H1 (cell line): Measurements from ENCODE around the gene SERGEF. TPM values are rescaled to one million over a fixed set of nuclear protein-coding genes. Genes with fewer than 3 reads are reported as not detected.

ENCODE experiments used
- ATF2 ChIP-seq: IDR thresholded peaks from 2 replicates; pipeline ENCODE4 v1.6.1; 2012; ENCODE audit warnings: low read length, inconsistent platforms
- BACH1 ChIP-seq: IDR thresholded peaks from 2 replicates; pipeline ENCODE4 v1.6.1; 2012; ENCODE audit warnings: low read length, improper control_type of control experiment
- EZH2 ChIP-seq: fragments of 200-600 bp; sonication (generic); IDR thresholded peaks from 2 replicates; pipeline ENCODE4 v1.7.1; 2012; ENCODE audit warnings: low read depth, mild to moderate bottlenecking, moderate library complexity, low read length, inconsistent platforms; ENCODE audit not compliant: severe bottlenecking
- GTF2F1 ChIP-seq: IDR thresholded peaks from 2 replicates; pipeline ENCODE4 v1.6.1; 2012; ENCODE audit warnings: low read depth, low read length, improper control_type of control experiment, borderline replicate concordance
- KDM4A ChIP-seq: IDR thresholded peaks from one replicate; pipeline ENCODE4 v1.7.1; 2012; ENCODE audit warnings: low read depth, mild to moderate bottlenecking, moderate library complexity, low read length, inconsistent platforms; ENCODE audit not compliant: severe bottlenecking
- POU5F1 ChIP-seq: IDR thresholded peaks from 2 replicates; pipeline ENCODE4 v1.6.1; 2011; ENCODE audit warnings: low read depth, mild to moderate bottlenecking, low read length, moderate library complexity
- RXRA ChIP-seq: IDR thresholded peaks from 2 replicates; pipeline ENCODE4 v1.6.1; 2011; ENCODE audit warnings: low read depth, mild to moderate bottlenecking, low read length, moderate library complexity; ENCODE audit not compliant: insufficient read depth
- polyA plus RNA-seq, 7 experiments: library from polyadenylated mRNA; depleted of rRNA in 3 of 7; stranded (reverse) in 5 of 7; unstranded in 2 of 7; fragments of >200 nt in 5 of 7; fragments of 200-250 nt in 2 of 7; gene quantifications; 1 replicate in 5 of 7; 2 replicates in 1 of 7; 4 replicates in 1 of 7; pipeline versions ENCODE4 v1.2.1 to v1.2.3, GENCODE V29; 2011 to 2013; ENCODE audit warnings: missing spikeins in 2 of 7, mixed read lengths in 2 of 7
- total RNA-seq: library from RNA; stranded (reverse); fragmentation: NEBNext Ultra II Directional; extraction: Animal tissue kit (Norgen Biotek cat#: 25700); gene quantifications from 2 replicates; pipeline ENCODE4 v1.2.1, GENCODE V29; 2021
- TF ChIP-seq, protein P1 (sequence below): fragments of 300-600 bp; sonication (generic); IDR thresholded peaks from 2 replicates; pipeline ENCODE4 v1.7.1; 2012; ENCODE audit warnings: low read length, moderate library complexity, mild to moderate bottlenecking, inconsistent platforms; ENCODE audit not compliant: insufficient replicate concordance

The SERGEF gene
- total and polyA plus RNA-seq, 2 of the 8 experiments (the other 6 are each of a cell fraction or from before 2014, with no cell fraction given), result 16.6 to 28.8 TPM

DNA sequence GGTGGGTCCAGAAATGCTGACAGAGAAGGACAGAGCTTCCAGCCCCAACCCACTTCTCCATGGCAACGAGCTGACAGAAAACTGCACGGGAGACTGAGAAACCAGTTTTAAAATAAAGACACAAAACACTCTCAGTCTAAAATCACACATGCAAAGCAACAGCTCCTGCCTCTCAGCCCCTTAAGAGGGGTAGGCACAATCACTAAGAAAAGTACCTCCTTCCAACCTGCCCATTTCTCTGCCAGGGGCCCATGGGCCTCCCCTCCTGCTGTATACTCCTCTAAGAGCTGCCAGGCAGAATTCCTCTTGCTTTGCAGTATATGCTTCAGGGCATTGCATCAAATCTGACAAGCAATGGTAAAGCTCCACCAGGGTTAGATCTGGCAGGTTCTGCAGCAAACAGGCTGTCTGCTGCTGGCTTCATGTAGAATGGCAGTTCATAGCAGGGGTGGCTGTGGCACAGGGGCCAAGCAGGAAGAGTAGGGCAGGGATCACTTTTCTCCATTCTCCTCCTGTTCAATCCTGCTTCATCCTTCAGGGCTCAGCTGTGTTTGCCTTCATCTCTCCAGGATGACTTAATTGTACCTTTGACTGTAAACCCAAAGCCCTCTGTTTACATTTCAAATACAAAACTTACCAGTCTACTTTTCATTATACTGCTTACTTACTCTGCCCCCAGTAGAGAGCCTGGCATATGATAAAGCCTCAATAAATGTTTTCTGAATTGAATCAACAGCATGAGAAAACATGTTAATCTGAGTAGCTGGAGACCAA lies 200.6 kb downstream of the SERGEF start (continued):
- TF ChIP-seq, protein P1, sequence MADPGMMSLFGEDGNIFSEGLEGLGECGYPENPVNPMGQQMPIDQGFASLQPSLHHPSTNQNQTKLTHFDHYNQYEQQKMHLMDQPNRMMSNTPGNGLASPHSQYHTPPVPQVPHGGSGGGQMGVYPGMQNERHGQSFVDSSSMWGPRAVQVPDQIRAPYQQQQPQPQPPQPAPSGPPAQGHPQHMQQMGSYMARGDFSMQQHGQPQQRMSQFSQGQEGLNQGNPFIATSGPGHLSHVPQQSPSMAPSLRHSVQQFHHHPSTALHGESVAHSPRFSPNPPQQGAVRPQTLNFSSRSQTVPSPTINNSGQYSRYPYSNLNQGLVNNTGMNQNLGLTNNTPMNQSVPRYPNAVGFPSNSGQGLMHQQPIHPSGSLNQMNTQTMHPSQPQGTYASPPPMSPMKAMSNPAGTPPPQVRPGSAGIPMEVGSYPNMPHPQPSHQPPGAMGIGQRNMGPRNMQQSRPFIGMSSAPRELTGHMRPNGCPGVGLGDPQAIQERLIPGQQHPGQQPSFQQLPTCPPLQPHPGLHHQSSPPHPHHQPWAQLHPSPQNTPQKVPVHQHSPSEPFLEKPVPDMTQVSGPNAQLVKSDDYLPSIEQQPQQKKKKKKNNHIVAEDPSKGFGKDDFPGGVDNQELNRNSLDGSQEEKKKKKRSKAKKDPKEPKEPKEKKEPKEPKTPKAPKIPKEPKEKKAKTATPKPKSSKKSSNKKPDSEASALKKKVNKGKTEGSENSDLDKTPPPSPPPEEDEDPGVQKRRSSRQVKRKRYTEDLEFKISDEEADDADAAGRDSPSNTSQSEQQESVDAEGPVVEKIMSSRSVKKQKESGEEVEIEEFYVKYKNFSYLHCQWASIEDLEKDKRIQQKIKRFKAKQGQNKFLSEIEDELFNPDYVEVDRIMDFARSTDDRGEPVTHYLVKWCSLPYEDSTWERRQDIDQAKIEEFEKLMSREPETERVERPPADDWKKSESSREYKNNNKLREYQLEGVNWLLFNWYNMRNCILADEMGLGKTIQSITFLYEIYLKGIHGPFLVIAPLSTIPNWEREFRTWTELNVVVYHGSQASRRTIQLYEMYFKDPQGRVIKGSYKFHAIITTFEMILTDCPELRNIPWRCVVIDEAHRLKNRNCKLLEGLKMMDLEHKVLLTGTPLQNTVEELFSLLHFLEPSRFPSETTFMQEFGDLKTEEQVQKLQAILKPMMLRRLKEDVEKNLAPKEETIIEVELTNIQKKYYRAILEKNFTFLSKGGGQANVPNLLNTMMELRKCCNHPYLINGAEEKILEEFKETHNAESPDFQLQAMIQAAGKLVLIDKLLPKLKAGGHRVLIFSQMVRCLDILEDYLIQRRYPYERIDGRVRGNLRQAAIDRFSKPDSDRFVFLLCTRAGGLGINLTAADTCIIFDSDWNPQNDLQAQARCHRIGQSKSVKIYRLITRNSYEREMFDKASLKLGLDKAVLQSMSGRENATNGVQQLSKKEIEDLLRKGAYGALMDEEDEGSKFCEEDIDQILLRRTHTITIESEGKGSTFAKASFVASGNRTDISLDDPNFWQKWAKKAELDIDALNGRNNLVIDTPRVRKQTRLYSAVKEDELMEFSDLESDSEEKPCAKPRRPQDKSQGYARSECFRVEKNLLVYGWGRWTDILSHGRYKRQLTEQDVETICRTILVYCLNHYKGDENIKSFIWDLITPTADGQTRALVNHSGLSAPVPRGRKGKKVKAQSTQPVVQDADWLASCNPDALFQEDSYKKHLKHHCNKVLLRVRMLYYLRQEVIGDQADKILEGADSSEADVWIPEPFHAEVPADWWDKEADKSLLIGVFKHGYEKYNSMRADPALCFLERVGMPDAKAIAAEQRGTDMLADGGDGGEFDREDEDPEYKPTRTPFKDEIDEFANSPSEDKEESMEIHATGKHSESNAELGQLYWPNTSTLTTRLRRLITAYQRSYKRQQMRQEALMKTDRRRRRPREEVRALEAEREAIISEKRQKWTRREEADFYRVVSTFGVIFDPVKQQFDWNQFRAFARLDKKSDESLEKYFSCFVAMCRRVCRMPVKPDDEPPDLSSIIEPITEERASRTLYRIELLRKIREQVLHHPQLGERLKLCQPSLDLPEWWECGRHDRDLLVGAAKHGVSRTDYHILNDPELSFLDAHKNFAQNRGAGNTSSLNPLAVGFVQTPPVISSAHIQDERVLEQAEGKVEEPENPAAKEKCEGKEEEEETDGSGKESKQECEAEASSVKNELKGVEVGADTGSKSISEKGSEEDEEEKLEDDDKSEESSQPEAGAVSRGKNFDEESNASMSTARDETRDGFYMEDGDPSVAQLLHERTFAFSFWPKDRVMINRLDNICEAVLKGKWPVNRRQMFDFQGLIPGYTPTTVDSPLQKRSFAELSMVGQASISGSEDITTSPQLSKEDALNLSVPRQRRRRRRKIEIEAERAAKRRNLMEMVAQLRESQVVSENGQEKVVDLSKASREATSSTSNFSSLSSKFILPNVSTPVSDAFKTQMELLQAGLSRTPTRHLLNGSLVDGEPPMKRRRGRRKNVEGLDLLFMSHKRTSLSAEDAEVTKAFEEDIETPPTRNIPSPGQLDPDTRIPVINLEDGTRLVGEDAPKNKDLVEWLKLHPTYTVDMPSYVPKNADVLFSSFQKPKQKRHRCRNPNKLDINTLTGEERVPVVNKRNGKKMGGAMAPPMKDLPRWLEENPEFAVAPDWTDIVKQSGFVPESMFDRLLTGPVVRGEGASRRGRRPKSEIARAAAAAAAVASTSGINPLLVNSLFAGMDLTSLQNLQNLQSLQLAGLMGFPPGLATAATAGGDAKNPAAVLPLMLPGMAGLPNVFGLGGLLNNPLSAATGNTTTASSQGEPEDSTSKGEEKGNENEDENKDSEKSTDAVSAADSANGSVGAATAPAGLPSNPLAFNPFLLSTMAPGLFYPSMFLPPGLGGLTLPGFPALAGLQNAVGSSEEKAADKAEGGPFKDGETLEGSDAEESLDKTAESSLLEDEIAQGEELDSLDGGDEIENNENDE, result no peak
- TF ChIP-seq GTF2F1 (no peak), ATF2 (no peak), POU5F1 (no peak), BACH1 (no peak), KDM4A (no peak), EZH2 (no peak), RXRA (no peak)
